HL-60 (cell line): ENCODE results near the gene KLC3.

Experiments used
- SPI1 ChIP-seq: IDR thresholded peaks from 2 replicates; pipeline ENCODE4 v1.6.1; 2012; ENCODE audit warnings: low read depth, mild to moderate bottlenecking, borderline replicate concordance
- TF ChIP-seq, protein P1 (sequence below): IDR thresholded peaks from one replicate; pipeline ENCODE4 v1.5.1; 2011; ENCODE audit warnings: low read length, control low read depth, inconsistent platforms; ENCODE audit not compliant: insufficient read depth

DNA sequence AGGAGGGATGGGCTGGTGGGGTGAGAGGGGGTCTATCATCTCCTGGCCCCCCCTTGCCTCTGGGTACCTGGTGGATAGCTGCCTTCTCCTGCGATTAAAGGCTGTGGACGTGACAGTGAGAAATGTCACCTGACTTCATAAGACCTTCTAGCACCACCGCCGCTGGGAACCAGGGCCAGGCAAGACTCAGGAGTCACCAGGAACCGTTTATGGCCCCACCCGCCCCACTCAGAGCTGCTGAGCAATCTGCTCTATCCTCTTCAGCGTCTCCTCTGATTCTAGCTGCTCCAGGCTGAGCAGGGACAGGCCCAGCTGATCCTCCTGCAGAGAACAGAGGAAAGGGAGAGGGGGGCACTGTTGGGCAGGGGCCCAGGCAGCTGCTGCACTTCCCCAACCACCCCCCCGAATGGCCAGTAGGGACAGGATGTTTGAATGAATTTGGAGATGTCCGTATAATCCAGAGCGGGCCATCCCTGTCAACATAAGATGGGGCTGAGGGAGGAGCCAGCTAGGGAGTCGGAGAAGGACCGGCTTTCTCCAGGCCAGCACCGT is 10.9 kb downstream of the KLC3 start:
- no peak for TF ChIP-seq SPI1
- TF ChIP-seq, protein P1, sequence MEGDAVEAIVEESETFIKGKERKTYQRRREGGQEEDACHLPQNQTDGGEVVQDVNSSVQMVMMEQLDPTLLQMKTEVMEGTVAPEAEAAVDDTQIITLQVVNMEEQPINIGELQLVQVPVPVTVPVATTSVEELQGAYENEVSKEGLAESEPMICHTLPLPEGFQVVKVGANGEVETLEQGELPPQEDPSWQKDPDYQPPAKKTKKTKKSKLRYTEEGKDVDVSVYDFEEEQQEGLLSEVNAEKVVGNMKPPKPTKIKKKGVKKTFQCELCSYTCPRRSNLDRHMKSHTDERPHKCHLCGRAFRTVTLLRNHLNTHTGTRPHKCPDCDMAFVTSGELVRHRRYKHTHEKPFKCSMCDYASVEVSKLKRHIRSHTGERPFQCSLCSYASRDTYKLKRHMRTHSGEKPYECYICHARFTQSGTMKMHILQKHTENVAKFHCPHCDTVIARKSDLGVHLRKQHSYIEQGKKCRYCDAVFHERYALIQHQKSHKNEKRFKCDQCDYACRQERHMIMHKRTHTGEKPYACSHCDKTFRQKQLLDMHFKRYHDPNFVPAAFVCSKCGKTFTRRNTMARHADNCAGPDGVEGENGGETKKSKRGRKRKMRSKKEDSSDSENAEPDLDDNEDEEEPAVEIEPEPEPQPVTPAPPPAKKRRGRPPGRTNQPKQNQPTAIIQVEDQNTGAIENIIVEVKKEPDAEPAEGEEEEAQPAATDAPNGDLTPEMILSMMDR, result no peak
